Urinary bladder (tissue), 4 donors: Measurements from ENCODE around the gene ADM2. TPM values are rescaled to one million over a fixed set of nuclear protein-coding genes. Genes with fewer than 3 reads are reported as not detected.
A peak's percentile ranks its signal among the peaks of the same experiment; 100 is the strongest.

Source experiments
- DNase-seq: peaks from one replicate; pipeline ENCODE4 v3.0.0-alpha.2; 2015; ENCODE audit errors: extremely low spot score
- H3K27ac ChIP-seq: one replicate; pipeline ENCODE4 v1.5.1; 2013; ENCODE audit warnings: low read depth, mild to moderate bottlenecking, moderate library complexity
- H3K36me3 ChIP-seq: one replicate; pipeline ENCODE4 v1.6.1; 2013; ENCODE audit warnings: mild to moderate bottlenecking, moderate library complexity; ENCODE audit not compliant: insufficient read depth
- H3K4me1 ChIP-seq: one replicate; pipeline ENCODE4 v1.6.1; 2013; ENCODE audit warnings: mild to moderate bottlenecking, moderate library complexity; ENCODE audit not compliant: insufficient read depth
- H3K4me3 ChIP-seq: one replicate; pipeline ENCODE4 v1.5.1; 2013; ENCODE audit warnings: low read depth, low read length
- WGBS: extraction: QIAGEN DNeasy Blood & Tissue Kit; methylation state at CpG from one replicate; pipeline ENCODE4 v1.1.7; 2013; 5-methylcytosine and 5-hydroxymethylcytosine counted together
- polyA plus RNA-seq: library from polyadenylated mRNA; stranded (reverse); fragments of 200-250 nt; gene quantifications from one replicate; pipeline ENCODE4 v1.2.3, GENCODE V29; 2013
- total RNA-seq: library from RNA; depleted of rRNA; stranded (reverse); fragments of >200 nt; gene quantifications from one replicate; pipeline ENCODE4 v1.2.3, GENCODE V29; 2014
- donor health status: healthy with polysubstance abuse.
- donor health status: healthy.

Gene ADM2
- total and polyA plus RNA-seq, 2 donors, result 0.11 to 0.37 TPM

- Histone ChIP-seq H3K36me3 (no peaks in the 10 kb centered on the region), H3K4me1 (no peaks in the 10 kb centered on the region), H3K27ac (no peak overlapping the region), H3K4me3 (no peak overlapping the region)
- DNase-seq, result no peak
- 69% methylated on average over 11 of the region's 11 CpGs for WGBS
Observed at GRCh38 chr22:50479721-50480120, 1.6 kb upstream of the ADM2 start.

GRCh38 chr22:50481045-50481439 is 301 bp upstream of the ADM2 start:
- Histone ChIP-seq H3K4me3 (peak overlapping the region; percentile 44), H3K4me1 (no peaks in the 10 kb centered on the region), H3K27ac (no peak overlapping the region), H3K36me3 (no peaks in the 10 kb centered on the region)
- WGBS, result 3% methylated on average over 45 of the region's 45 CpGs
- no peak for DNase-seq

- no peaks in the 10 kb centered on the region for H3K4me1 ChIP-seq
- no peaks in the 10 kb centered on the region for H3K36me3 ChIP-seq
- no peak for DNase-seq
- H3K27ac ChIP-seq, result no peak overlapping the region
- WGBS, result 53% methylated on average over 35 of the region's 35 CpGs
- H3K4me3 ChIP-seq, result no peak overlapping the region
Observed at GRCh38 chr22:50482107-50483074, 1.0 kb downstream of the ADM2 start.

GRCh38 chr22:50483106-50483505 is 1.8 kb downstream of the ADM2 start:
- 82% methylated on average over 10 of the region's 10 CpGs for WGBS
- no peak overlapping the region for H3K4me3 ChIP-seq
- DNase-seq, result no peak
- H3K27ac ChIP-seq, result no peak overlapping the region
- no peaks in the 10 kb centered on the region for H3K4me1 ChIP-seq
- H3K36me3 ChIP-seq, result no peaks in the 10 kb centered on the region

DNA sequence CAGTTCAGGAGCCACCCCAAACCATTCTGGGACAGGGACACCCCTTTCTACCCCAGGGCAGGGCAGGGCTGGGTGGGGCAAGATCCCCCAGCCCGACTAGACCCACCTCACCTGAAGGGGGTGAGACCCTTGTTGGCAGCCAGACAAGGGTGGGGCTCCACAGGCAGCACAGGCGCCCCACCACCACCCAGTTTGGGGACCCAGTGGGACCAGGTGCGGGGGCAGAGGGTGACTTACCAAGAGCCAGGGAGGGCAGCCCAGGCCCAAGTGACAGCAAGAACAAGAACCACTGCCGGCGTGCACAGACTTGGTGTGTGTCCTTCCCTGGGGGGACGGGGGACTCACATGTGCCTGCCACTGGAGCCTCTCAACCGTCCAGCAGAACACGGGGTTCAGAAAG is 2.2 kb downstream of the ADM2 start:
- DNase-seq, result no peak
- no peak overlapping the region for H3K27ac ChIP-seq
- WGBS, result 92% methylated on average over 8 of the region's 8 CpGs

GRCh38 chr22:50483977-50484853 is 2.9 kb downstream of the ADM2 start:
- WGBS, result 84% methylated on average over 31 of the region's 31 CpGs
- no peaks in the 10 kb centered on the region for H3K4me1 ChIP-seq
- H3K27ac ChIP-seq, result no peak overlapping the region
- H3K36me3 ChIP-seq, result no peaks in the 10 kb centered on the region
- no peak for DNase-seq
- H3K4me3 ChIP-seq, result no peak overlapping the region

More for the DNA sequence above, 2.2 kb downstream of the ADM2 start:
- no peaks in the 10 kb centered on the region for H3K36me3 ChIP-seq
- H3K4me1 ChIP-seq, result no peaks in the 10 kb centered on the region
- H3K4me3 ChIP-seq, result no peak overlapping the region

- no peak for DNase-seq
- Histone ChIP-seq H3K4me1 (no peaks in the 10 kb centered on the region), H3K4me3 (no peak overlapping the region), H3K27ac (no peak overlapping the region), H3K36me3 (no peaks in the 10 kb centered on the region)
- WGBS, result 66% methylated on average over 29 of the region's 29 CpGs
Observed at GRCh38 chr22:50485221-50486131, 4.1 kb downstream of the ADM2 start.

DNA sequence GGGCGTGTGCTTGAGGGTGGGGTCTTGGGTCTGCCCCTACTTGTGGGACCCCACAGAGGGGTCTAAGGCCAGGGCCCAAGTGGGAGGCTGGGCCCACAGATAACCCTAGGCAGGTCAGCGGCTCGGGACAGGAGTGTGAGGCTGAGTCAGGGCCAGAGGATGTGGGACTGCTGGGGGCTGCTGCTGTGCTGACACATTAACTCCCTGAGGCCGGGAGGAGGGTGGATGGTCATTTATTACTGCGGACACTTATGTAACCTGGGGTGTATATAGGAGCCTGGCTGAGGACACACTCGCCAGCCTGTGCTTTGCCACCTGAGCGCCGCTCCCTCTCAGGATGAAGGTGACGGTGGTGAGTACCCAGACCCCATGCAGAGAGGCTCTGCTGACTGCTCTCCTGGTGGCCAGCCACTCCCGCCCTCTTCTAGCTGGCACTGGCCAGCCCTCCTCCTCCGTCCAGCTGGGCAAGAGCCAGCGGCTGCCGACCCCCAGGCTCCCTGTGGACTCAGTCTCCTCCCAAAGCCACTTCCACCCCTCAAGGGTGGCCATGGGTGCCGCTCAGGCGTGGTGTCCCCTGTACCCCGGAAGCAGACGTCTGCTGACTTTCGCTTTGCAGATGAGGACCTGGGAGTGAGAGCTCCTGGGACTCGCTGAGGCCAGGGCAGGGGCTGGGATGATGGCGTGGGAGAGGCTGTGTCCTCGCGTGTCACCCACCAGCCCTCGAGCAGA is 5.4 kb downstream of the ADM2 start, which contains the start of gene MIOX:
TSS of gene MIOX (plus strand) at position 299 of the 729 bp plus-strand sequence. CDS start at position 338, 39 bp downstream.
- 66% methylated on average over 23 of the region's 23 CpGs for WGBS
- DNase-seq, result no peak
- Histone ChIP-seq H3K4me1 (no peaks in the 10 kb centered on the region), H3K4me3 (no peak within 1 kb of the TSS), H3K27ac (no peak within 1 kb of the TSS), H3K36me3 (no peaks in the 10 kb centered on the region)

DNA sequence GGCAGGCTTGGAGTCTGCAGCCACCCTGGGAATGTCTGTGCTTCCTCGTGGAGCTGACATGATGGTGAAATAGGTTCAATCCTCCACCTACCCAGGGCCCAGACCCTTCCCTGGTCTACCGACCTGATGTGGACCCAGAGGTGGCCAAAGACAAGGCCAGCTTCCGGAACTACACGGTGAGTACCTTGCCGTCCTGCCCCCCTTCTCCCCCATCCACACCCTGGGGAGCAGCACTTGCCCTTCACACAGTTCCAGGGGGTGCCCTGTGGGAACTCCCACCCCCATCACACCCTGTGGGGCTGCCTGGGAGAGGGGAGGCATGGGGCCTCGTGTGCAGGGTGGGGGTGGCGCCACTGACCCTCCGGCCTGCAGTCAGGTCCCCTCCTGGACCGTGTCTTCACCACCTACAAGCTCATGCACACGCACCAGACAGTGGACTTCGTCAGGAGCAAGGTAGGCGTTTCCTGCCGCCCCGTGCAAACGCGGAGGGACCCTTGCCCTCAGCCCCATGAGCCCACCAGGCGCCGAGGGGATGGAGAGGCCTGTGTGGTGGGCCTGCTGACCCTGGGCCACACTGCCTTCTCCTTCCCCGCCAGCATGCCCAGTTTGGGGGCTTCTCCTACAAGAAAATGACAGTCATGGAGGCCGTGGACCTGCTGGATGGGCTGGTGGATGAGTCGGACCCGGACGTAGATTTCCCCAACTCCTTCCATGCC is 6.1 kb downstream of the ADM2 start:
- no peaks in the 10 kb centered on the region for H3K36me3 ChIP-seq
- no peak for DNase-seq
- WGBS, result 81% methylated on average over 23 of the region's 23 CpGs
- H3K27ac ChIP-seq, result no peak overlapping the region
- H3K4me3 ChIP-seq, result no peak overlapping the region
- H3K4me1 ChIP-seq, result no peaks in the 10 kb centered on the region

DNA sequence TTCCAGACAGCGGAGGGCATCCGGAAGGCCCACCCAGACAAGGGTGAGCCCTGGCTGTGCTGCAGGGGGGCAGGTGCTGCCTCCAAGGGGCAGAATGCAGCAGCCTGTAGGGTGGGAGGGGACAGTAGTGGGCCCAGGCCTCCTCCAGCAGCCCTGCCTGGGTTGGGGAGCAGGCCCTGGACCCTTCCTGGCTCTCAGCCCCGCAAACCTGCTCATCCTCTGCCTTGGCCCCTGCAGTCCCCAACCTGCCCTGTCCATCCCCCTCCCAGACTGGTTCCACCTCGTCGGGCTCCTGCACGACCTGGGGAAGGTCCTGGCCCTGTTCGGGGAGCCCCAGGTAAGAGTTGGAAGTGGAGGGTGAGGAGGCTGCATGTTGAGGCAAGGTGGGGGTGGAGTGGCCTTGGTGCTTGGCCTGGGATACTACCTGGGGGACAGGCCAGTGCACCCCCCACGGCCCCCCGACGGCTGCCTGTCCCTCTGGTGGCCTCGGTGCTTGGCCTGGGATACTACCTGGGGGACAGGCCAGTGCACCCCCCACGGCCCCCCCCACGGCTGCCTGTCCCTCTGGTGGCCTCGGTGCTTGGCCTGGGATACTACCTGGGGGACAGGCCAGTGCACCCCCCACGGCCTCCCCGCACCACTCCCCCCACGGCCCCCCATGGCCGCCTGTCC is 6.8 kb downstream of the ADM2 start:
- no peaks in the 10 kb centered on the region for H3K4me1 ChIP-seq
- no peaks in the 10 kb centered on the region for H3K36me3 ChIP-seq
- H3K27ac ChIP-seq, result no peak overlapping the region
- DNase-seq, result no peak
- WGBS, result 76% methylated on average over 18 of the region's 18 CpGs
- no peak overlapping the region for H3K4me3 ChIP-seq

GRCh38 chr22:50488886-50489285 is 7.5 kb downstream of the ADM2 start:
- DNase-seq, result no peak
- H3K36me3 ChIP-seq, result no peaks in the 10 kb centered on the region
- H3K4me3 ChIP-seq, result no peak overlapping the region
- no peaks in the 10 kb centered on the region for H3K4me1 ChIP-seq
- no peak overlapping the region for H3K27ac ChIP-seq
- WGBS, result 62% methylated on average over 19 of the region's 19 CpGs
